Measurements from ENCODE around the gene EHD4.

The EHD4 gene

GRCh38 chr15:41915255-41915994, 56.9 kb downstream of the EHD4 start:
- no peak for FAIRE-seq

DNA sequence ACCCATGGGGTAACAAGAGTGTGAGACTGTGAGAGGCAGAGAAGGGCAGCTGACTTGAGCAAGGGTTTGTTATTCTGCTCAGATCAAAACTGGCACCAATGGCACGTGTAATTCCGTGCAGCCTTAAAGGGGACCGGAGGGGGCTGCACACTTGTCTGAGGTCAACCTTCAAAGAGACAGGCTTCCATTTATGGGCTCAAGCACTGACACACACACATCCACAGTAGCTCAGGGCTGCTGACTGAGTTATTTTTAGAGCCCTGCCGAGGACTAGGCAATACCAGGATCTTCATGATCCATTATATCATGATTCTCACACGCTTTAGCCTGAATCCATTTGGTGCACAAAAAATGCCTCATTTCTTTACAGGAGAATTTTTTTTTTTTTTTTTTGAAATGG, 57.9 kb downstream of the EHD4 start:
- FAIRE-seq = no peak

GRCh38 chr15:41913256-41913655, 59.1 kb downstream of the EHD4 start:
- no peak for FAIRE-seq

DNA sequence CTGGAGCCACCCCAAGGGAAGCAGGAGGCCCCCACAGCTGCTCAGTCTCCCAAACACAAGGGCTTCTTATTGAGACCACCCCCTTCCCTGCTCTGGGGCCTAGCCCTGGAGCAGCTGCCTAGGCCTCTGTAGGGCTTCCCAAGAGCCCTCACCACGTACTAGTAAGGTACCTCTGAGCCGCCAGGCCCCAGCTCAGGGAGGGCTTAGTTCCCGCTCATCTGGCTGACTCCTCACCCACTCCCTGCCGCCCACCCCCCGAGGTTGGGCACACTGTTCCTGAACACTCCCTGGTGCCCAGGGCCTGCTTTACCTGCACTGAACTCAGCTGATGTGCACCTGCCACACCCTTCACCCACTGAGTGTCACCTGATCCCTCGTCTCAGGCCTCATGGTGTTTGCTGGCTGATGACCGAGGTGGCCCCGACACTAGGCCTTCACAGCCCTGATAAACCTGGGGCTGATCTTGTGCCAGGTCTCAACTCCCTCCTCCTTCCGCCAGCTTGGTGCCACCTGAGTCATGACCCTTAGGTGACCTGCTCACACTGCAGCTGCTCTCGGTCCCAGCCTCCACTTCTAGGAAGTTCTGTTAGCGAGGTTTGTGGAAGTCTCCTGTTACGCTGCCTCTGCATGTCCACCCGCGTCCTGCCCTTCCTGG, 60.5 kb downstream of the EHD4 start:
- FAIRE-seq = no peak

- FAIRE-seq = no peak
Measured at GRCh38 chr15:41908736-41909461, 63.5 kb downstream of the EHD4 start.

DNA sequence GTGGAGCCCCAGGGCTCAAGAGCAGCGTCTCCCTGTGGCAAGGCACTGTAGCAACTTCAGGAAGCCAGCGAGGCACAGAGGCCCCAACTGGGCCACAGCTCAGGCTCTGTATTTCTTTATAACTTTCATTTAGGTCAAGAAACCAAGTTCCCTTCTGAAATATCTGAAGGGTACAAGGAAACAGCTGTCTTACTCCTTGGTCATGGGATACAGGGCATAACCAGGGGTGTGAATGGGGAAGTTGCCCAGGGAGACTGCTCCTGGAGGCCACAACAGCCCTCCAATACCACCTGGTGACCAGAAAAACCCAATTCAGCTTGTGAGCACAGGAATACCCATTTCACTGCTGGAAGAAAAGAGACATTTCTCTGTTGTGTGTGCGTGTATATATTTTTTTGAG, 65.2 kb downstream of the EHD4 start:
- FAIRE-seq = no peak

DNA sequence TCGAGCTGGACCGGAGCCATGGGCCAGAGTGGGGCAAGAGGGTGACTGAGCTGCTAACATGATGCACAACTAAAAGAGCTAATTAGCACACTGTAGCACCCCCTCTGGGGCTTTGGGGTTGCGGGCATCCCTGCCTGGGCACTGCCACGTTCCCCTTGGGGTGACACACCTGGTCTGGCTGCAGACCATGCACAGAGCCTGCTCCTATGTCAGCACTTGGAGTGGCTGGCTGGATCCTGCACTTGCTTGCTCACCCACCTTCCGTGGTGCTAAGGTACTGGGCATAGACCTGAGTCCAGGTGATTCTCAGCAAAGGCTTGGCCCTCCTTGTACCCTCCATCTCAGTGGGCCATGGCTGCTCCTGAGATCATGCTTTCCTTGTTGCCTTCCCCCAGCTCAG, 65.7 kb downstream of the EHD4 start:
- FAIRE-seq = no peak

DNA sequence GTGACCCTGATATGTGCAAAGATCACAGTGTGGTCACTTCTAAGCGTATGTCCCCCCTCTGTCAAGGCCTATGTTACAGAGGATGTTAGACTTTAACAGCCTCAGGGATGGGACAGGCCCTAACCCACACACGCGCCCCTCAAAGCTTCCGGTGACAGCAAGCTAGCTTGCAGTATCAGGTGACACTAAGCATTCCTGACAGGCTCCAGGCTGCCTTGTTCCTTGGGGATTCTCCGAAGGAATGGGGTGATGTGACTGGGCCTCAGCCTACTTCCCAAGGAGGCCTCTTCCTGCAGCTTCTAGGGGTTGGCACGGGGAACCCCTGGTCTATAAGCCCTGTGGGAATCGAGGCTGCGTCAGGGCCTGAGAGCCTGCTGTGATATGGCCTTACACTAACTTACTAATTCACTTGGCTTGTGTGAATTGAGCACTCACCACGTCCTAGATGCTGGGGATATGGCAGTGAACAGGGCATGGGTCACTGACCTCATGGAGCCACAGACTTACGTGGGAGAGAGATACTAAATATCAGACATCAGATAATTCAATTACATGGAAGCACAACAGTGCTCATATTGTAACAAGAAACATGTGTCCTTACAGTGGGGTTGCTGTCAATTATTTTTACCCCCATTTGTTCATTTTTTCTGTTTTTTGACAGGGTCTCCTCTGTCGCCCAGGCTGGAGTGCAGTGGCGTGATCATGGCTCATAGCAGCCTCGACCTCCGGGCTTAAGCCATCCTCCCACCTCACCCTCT, 67.1 kb downstream of the EHD4 start:
- no peak for FAIRE-seq

- no peak for FAIRE-seq
Measured at GRCh38 chr15:41904541-41905005, 67.8 kb downstream of the EHD4 start.

DNA sequence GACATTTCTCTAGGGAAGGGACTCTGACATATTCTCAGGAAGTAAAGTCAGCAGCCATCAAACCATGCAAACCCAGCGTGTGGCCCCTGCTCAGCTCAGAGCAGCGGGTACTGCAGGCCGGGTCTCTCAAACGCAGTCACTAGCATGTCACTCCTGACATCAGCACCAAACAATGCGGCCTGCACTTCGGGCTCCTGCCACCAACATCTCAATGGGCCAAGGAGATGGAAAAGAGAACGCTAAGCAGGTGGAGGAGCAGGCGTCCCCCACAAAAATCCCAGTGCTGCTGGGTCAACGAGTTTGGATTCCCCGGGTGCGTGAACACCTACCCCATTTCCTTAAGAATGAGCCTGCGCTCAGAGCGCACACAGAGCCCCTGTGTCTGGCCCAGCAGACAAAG, 68.6 kb downstream of the EHD4 start:
- FAIRE-seq = no peak

- no peak for FAIRE-seq
Measured at GRCh38 chr15:41901431-41901830, 70.9 kb downstream of the EHD4 start.

DNA sequence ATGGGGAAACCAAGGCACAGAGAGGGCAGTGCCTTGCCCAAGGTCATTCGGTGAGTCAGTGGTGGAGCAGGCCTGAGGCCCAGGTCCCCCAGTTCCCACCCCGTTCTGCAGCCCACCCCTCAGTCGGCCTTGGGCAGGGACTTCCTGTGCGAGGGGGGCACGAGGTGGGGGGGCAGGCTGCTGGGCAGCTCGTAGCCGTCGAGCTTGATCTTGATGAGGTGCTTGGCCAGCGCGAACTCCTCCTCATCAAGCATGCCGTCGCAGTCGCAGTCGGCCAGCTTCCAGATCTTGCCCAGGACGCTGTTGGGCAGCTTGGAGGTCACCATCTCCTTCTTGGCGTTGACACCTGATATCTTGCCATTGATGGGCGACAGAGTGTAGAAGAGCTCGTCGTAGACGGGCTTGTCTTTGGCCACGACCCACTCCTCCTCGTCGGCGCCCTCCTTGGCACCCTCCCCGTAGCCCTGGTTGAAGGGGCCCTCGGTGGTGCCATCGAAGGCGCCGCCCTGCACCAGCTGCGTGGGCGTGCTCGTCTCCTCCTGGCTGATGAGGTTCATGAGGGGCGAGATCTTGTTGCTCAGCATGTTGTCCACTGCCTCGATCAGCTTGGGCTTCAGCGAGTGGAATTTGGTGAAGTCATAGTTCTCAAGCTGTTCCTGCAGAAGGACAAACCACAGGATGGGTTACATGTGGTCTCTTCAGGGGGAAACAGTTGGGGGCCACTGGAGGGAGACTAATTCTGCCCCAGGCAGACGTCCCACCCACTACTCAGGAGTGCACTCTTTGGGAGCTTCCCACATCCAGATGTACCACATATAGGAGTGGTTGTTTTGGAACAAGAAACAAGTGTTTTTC, 71.6 kb downstream of the EHD4 start:
- no peak for FAIRE-seq

- FAIRE-seq = no peak
Measured at GRCh38 chr15:41899854-41900442, 72.4 kb downstream of the EHD4 start.

DNA sequence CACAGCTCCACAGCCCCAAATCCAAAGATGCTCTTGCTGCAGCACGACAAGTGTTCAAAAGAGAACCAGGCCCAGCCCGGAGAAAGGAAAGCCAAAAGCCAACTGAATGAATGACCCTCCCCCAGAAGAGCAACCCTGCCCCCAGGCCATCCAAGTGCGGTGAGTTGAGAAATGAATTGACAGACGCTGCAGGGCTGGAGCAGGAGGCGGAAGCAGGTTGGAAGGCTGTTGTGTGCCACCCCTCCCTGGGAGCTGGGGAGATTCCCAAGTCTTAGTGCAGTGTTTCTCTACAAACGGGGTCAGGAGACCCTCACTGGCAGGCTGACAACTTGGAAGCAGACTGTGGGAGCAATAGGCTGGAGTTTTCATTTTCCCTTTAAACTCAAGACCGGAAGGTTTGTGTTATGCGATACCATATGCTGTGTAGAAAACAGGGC, 75.0 kb downstream of the EHD4 start:
- no peak for FAIRE-seq

- no peak for FAIRE-seq
Measured at GRCh38 chr15:41896566-41896965, 75.8 kb downstream of the EHD4 start.

DNA sequence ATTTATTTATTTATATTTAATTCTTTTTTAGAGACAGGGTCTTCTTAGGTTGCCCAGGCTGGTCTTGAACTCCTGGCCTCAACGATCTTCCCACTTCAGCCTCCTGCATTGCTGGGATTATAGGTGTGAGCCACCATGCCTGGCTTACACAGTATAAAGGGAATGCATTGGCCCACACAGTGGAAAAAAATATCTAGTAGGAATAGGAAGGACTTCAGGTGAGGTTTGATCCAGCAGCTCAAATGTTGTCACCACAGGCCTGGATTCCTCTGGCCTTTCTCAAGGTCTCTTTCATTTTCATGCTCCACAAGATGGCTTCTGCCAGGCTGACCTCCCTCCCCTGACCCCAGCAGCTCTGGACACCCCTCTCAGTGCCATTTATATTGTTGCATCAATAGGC, 76.4 kb downstream of the EHD4 start:
- no peak for FAIRE-seq

- FAIRE-seq = no peak
Measured at GRCh38 chr15:41895491-41895890, 76.9 kb downstream of the EHD4 start.

DNA sequence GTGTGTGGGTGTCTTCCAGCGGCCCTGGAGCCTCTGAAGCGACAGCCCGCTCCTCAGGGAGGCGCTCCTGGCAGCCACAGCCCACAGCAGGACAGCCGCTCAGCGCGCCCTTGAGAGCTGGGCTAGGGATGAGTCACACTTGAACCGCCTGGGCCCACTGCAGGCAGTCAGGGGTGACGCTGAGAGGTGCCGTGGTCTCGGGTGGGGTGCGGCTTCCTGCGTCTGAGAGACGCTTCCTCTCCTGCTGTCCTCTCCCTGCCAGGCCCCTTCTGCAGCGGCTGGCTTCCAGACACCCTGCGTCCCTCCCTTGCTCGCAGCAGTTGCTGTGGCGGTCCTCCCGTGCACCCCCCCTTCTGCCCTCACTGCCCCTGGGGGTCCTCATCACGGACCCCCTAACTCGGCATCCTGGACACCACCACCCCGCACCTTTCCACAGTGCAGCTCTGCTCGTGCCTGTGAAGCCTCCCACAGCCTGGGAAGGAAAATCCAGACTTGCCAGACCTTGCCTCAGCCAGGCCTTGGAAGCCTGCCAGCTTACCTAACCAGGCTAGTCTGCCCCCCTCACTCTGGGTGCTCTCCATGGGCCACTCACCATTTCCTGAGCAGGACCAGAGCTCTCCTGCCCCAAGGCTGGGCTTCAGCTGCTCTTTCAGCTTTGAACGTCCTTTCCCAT, 77.4 kb downstream of the EHD4 start:
- FAIRE-seq = no peak

- FAIRE-seq = no peak
Measured at GRCh38 chr15:41894251-41894790, 78.0 kb downstream of the EHD4 start.

DNA sequence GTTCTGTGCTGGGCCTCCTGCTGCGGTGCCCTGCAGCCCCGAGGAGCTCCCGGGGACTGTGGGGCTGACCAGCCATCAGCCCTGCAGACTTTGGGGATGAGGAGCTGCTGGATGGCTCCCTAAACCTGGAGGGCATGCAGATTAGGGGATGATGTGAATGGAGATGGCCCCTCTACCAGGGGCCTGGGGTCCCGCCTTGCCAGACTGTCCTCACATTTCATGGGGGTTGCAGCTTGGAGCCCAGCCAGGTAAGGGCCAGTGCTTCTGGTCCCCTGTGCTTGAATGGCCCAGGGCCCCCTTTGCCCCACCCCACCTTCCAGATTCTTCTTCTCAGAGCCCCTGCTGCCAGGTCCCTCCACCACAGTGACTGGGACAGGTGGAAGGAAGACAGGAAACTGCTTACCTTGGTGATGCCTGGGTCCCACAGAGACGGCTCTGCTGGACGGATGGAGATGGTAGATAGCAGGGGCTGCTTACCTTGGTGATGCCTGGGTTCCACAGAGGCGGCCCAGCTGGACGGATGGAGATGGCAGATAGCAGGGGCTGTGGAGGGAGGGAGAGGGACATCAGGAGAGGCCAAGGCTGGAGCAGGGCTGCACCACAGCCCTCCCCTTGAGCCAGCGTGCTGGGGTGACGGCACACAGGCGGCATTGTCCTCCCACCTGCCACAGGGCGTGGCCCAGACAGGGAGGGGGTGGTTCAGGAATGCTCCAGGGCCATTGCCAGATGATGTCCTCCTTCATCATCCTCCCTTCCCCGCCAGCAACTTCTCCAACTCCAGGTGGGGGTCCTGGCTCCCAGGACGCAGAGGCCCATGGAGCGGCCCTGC, 78.7 kb downstream of the EHD4 start, which contains the start of gene SPTBN5:
Gene SPTBN5, minus strand, starts transcription at position 632 of the 829 bp plus-strand sequence. Its CDS starts 556 bp downstream, at position 76.
- no peak for FAIRE-seq

Data from TTC549 (cell line).